EL (cell line): ENCODE measurements around the gene DIAPH1.

Experiments
- DNase-seq: peaks from one replicate; pipeline ENCODE4 v3.0.0-alpha.2; 2016

The DIAPH1 gene

GRCh38 chr5:141517312-141517711 is 101.5 kb downstream of the DIAPH1 start:
- no peak for DNase-seq

DNA sequence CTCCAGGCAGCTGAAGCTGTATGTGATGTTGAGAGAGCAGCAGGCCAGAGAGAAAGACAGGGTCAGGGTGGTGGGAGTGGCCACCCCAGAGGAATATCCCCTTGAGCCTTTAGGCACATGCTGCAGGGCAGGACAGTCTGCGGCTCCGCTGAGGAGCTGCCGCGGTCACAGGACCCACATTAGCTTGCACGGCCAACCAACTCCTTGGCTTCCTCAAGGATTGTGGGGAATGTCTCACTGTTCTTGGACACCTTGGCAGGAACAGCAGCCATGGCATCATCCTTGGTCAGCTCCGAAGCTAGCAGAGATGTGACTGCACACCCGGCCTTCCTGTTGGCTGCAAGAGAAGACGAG is 102.2 kb downstream of the DIAPH1 start:
- no peak for DNase-seq

DNA sequence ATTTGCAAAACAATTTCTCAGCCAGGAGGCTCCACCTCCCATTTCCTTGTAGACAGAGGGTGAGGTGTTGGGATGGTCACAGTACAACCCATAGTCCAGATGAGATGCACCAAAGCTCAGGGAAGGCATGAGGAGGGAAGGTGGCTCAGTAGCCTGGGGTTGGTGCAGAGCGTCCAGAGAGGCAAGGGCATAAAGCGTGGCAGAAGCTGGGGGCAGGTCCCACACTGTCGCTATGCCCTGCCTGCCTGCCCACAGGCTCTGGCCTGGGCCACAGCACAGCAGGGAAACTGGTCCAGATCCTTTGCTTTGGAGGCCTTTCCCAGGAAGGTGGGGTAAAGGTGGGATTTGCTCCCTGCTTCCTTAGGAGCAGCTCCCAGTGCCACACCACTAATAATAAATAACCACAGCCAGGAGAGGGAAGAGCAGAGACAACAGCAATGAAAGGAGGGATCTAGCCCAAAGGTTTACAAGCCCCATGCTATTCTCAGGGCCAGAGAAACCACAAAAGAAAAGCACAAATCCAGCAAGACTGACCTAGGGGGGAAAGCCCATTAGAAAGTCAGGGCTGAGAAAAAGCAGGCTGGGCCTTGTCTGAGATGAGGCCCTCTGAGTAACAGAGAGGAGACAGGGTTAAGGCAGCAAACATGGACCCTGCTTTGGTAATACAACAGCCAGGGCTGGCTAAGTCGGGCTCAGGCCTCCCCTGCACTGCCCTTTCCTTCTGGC is 102.7 kb downstream of the DIAPH1 start:
- no peak for DNase-seq

GRCh38 chr5:141515141-141515540 is 103.7 kb downstream of the DIAPH1 start:
- no peak for DNase-seq

GRCh38 chr5:141514330-141515133 is 104.3 kb downstream of the DIAPH1 start:
- DNase-seq, result peak; percentile 77

DNA sequence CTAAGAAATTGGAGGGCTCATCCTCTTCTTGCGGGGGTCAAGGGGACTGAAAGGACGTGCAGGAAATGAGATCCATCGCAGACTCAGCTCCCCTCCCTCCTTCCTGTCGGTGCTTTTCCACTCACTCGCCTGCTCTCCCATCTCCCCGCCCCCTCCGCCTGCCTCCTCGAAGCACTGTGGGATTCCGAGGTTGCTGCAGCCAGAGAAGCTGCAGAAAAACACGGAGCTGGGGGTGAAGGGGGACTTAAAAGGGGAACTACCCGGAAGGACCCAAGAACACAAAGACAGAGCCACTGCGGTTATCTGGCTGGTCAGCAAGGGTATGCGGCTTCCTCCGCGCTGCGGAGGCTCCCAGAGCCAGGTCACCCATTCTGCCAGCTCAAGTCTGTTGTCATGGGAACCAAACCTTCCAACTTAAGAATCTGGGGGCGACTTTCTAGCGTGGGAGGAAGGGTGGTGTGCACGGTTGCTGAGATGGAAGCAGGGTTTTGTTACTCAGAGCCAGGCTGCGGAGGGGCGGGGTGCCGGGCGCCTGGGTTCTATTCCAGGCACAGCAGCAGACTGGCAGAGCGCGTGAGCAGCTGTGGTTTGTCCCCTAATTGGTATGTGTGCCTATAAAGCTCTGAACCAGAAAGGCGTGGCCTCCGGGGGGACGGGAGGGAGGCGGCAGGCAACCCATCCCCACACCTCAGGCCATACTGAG is 105.0 kb downstream of the DIAPH1 start:
- DNase-seq, result peak; percentile 87

- peak; percentile 41 for DNase-seq
Measured at GRCh38 chr5:141512911-141513626, 105.7 kb downstream of the DIAPH1 start.

DNA sequence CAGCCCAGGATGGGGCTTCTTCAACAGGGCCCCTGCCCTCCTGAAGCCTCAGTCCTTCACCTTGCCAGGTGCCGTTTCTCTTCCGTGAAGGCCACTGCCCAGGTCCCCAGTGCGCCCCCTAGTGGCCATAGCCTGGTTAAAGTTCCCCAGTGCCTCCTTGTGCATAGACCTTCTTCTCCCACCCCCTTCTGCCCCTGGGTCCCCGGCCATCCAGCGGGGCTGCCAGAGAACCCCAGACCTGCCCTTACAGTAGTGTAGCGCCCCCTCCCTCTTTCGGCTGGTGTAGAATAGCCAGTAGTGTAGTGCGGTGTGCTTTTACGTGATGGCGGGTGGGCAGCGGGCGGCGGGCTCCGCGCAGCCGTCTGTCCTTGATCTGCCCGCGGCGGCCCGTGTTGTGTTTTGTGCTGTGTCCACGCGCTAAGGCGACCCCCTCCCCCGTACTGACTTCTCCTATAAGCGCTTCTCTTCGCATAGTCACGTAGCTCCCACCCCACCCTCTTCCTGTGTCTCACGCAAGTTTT is 106.3 kb downstream of the DIAPH1 start:
- DNase-seq, result peak; percentile 70

DNA sequence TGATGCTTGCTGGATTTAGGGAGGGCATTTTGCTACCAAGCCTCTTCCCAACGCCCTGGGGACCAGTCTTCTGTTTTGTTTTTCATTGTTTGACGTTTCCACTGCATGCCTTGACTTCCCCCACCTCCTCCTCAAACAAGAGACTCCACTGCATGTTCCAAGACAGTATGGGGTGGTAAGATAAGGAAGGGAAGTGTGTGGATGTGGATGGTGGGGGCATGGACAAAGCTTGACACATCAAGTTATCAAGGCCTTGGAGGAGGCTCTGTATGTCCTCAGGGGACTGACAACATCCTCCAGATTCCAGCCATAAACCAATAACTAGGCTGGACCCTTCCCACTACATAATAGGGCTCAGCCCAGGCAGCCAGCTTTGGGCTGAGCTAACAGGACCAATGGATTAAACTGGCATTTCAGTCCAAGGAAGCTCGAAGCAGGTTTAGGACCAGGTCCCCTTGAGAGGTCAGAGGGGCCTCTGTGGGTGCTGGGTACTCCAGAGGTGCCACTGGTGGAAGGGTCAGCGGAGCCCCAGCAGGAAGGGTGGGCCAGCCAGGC is 107.0 kb downstream of the DIAPH1 start:
- DNase-seq, result no peak

DNA sequence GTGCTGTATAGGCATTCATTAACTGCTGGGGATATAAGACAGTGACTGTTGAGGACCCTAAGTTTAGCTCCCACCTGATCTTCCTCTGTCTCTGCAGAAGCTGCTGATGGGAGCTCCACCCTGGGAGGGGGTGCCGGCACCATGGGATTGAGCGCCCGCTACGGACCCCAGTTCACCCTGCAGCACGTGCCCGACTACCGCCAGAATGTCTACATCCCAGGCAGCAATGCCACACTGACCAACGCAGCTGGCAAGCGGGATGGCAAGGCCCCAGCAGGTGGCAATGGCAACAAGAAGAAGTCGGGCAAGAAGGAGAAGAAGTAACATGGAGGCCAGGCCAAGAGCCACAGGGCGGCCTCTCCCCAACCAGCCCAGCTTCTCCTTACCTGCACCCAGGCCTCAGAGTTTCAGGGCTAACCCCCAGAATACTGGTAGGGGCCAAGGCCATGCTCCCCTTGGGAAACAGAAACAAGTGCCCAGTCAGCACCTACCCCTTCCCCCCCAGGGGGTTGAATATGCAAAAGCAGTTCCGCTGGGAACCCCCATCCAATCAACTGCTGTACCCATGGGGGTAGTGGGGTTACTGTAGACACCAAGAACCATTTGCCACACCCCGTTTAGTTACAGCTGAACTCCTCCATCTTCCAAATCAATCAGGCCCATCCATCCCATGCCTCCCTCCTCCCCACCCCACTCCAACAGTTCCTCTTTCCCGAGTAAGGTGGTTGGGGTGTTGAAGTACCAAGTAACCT is 107.8 kb downstream of the DIAPH1 start:
- DNase-seq, result no peak

DNA sequence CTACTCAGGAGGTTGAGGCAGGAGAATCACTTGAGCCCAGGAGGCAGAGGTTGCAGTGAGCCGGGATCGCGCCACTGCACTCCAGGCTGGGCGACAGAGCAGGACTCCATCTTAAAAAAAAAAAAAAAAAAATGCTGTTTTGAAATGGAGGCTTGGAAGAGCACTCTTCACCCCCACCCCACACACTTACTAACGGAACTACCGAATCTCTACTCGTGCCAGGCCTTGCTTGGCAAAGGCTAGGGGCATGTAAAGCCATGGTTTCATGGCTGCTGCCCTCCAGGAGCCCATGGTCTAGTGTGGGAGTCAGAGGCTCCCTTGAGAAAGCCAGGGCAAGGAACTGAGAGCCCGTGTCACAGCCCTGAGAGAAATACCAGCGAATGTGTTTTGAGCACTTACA is 108.6 kb downstream of the DIAPH1 start:
- no peak for DNase-seq

DNA sequence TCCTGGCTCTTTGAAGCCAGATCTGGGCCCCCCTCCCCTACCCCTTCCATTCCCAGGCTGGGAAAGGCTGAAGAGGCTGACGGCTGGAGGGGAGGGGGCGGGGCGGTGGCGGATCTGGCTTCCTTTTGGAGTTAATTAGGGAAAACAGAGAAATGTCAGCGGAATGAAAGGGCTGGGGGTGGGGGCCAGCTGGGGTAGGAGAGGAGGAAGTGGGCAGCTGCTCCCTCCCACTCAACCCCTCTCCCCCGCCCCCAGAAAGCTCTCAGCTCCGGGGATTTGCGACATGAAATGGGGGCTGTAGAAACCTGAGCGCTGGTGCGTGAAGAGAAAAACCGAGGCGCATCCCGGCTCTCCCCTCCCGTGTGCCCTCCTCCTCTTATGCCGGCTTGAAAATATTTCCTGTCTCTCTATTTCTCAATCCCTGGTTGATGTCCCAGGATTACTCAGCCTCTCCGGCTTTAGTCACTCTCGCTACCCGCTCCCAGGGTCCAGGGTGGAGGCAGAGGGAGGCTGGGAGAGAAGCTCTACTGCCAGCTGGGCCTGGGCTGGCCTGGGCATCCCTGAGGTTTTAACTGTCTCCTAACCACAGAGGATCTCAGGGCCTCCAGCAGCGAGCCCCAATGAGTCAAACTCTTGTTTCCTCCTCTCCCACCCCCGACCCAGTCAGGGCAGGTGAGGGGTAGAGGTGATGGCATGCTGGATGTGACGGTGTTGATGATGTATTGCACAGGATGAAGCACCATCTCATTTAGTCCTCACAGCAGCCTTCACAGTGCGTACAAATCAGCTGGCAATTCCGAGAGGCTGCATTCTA is 109.8 kb downstream of the DIAPH1 start:
- peak; percentile 97 for DNase-seq

DNA sequence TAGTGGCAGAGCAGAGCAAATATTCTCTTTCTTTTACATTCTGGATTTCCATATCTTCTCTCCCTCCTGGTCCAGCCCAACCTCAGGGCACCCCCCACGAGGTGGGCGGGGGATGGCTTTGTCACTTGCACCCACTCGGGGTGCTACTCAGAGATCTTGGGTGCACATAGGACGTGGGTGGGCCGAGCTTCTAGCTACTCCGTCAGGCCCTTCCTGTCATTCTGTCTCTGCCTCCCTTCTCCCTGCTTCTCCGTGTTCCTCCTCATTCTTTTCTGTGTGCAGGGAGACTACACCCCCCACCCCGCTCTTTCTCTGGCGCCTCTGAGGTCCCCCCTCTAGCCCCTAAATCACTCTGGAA is 110.4 kb downstream of the DIAPH1 start:
- peak; percentile 48 for DNase-seq

DNA sequence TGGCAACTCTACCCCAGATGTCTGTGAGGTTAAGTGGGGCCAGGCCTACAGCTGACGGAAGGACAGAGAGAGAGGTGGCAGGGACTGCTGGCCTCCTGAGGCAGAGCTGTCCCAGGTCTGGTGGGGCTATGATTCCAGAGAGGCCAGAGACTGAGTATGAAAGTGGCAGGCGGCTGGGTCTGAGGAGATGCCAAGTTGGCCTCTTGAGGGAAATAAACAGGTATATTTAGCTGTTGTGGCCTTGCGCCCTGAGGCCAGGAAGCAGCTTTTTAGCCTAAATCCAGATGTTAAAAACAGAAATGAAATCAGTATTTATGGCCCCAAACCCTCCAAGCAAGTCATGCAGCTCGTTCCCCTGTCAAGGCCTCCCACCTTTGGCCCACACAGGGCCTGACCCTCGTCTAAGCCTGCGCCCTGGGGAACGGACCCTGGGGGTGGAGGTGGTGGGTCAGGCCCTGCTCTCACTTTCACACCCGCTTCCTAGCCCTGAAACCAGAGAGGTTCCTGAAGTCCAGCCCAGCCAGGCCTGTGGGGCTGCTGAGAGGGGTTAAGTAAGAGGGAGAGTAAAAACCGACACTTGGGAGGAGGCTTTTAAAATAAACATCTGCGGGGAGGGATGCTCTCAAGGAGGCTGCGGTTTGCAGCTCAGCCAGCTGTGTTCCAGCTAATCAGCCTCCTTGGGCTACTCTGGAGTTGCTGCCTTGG is 111.3 kb downstream of the DIAPH1 start:
- DNase-seq, result peak; percentile 81

DNA sequence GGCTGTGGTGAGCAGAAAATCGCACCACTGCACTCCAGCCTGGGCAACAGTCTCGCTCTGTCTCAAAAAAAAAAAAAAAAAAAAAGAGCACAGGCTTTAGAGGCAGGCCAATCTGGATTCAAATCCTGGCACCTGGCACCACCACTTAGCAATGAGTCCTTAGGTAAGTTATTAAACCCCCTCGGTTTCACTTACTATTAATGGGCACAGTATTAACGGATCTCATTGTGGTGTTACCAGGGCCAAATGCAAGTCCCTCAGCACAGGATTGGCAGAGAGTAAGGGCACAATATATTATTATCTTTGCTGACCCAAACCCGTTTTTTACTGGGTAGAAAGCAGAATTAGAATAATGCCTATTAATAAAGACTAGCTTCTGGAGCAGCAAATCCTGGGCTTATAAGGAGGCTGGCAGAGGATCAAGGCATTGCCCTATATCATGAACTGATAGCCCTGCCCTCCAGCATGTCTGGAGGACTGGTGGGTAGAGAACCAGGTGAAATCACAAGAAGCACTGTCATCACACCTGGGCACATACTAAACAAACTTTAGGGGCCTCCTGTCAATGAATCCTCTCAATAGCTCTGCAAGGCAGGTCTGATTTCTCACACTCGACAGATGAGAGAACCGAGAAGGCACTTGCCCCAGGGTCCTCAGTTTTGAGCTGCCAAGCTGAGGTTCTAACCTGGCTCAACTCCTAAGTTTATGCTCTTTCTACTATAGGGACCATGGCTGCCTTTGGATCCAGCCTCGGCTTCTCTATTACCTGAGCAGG is 112.2 kb downstream of the DIAPH1 start:
- DNase-seq, result no peak

GRCh38 chr5:141504216-141504615 is 114.6 kb downstream of the DIAPH1 start:
- no peak for DNase-seq

GRCh38 chr5:141503681-141504080 is 115.1 kb downstream of the DIAPH1 start:
- DNase-seq, result no peak

DNA sequence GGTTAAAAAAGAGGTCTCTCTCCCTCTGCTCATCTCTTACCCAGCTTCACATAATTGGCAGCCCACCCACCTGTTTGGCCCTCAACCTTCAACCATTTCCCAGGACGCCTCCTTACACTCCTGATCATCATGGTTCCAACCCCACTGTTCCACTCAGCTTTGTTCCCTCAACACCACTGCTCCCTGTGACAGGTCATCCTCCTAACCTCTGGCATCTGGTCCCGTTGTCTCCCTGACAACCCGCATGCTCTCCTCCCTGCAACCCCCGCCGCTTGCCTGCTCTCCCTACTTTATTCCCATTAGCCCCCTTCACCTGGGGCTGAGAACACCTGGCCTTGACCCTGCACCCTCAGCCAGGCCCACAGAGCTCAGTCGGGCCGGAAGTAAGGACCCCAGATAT is 117.0 kb downstream of the DIAPH1 start:
- DNase-seq, result no peak

- DNase-seq, result peak; percentile 29
Measured at GRCh38 chr5:141496038-141496437, 122.8 kb downstream of the DIAPH1 start.

GRCh38 chr5:141495453-141495811 is 123.4 kb downstream of the DIAPH1 start:
- no peak for DNase-seq
